Ascending aorta (tissue), 2 donors: ENCODE measurements around the gene LRCOL1. TPM values are rescaled to one million over a fixed set of nuclear protein-coding genes. Genes with fewer than 3 reads are reported as not detected.

Experiments used
- DNase-seq, 2 donors: peaks; one replicate each; pipeline ENCODE4 v3.0.0-alpha.2; 2019; ENCODE audit warnings: low spot score in 2 of 2
- H3K27ac ChIP-seq, 2 donors: fragments of 200-600 bp; sonication (generic); one replicate each; pipeline ENCODE4 v1.5.1; 2016 to 2017; ENCODE audit warnings: mild to moderate bottlenecking in 1 of 2
- H3K27me3 ChIP-seq: fragments of 200-600 bp; sonication (generic); one replicate; pipeline ENCODE4 v1.5.1; 2017
- H3K36me3 ChIP-seq, 2 donors: fragments of 200-600 bp; sonication (generic); one replicate each; pipeline ENCODE4 v1.5.1; 2016
- H3K4me1 ChIP-seq, 2 donors: fragments of 200-600 bp; sonication (generic); one replicate each; pipeline ENCODE4 v1.5.1; 2016 to 2017; ENCODE audit warnings: mild to moderate bottlenecking in 1 of 2
- H3K4me3 ChIP-seq, 2 donors: fragments of 200-600 bp; sonication (generic); one replicate each; pipeline ENCODE4 v1.5.1; 2016 to 2017; ENCODE audit warnings: mild to moderate bottlenecking in 1 of 2
- H3K9me3 ChIP-seq, 2 donors: fragments of 200-600 bp; sonication (generic); one replicate each; pipeline ENCODE4 v1.5.1; 2016
- intact Hi-C: fragments of 100-400 bp; cut with DNase I; formaldehyde crosslinking; loops from one replicate; pipeline ENCODE4 v1.15.1; 2023
- total RNA-seq: library from RNA; depleted of rRNA; stranded (reverse); fragments of >200 nt; gene quantifications from one replicate; pipeline ENCODE4 v1.1.0, GENCODE V29; 2016
- TF ChIP-seq, protein P1 (sequence below), 3 experiments: fragments of 200-600 bp in 2 of 3; fragments of 450-650 bp in 1 of 3; sonication (generic) in 2 of 3; IDR thresholded peaks; one replicate each; pipeline ENCODE4 v1.5.1; 2016 to 2019; ENCODE audit warnings: antibody characterized with exemption in 3 of 3, mild to moderate bottlenecking in 1 of 3, moderate library complexity in 1 of 3

Gene LRCOL1
- total RNA-seq, 1 donor from 2014 or later = not detected

DNA sequence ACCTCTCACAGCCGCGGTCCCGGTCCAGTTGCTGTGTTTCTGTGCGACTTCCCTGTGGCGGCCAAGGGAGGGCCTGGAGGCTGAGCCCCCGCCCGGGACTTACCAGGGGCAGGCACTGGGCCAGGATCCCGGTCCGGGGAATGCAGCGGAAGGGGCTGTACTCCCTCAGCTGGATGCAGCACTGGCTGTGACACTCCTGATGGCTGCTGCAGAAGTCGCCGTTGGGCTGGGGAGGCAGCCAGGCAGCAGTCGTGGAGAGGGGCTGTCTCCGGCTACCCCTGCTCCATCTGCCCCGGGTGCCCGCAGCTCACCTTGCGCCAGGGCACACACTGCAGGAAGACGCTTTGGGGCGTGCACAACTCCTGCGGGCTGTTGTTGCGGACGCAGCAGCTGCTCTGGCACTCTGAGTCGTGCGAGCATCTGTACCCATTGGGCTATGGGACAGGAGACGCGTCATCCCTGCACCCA, 6.2 kb downstream of the LRCOL1 start:
- H3K4me3 ChIP-seq = peak overlapping the region in 1 of 2 donors; percentile 12
- DNase-seq = no peak
- H3K36me3 ChIP-seq = no peaks in the 10 kb centered on the region
- no peak overlapping the region for H3K27ac ChIP-seq
- peaks cover 0 to 7% of the 10 kb centered on the region in 2 donors for H3K4me1 ChIP-seq
- no peaks in the 10 kb centered on the region for H3K27me3 ChIP-seq
- intact Hi-C loops = no loop called here
- H3K9me3 ChIP-seq = no peaks in the 10 kb centered on the region
- TF ChIP-seq, protein P1, sequence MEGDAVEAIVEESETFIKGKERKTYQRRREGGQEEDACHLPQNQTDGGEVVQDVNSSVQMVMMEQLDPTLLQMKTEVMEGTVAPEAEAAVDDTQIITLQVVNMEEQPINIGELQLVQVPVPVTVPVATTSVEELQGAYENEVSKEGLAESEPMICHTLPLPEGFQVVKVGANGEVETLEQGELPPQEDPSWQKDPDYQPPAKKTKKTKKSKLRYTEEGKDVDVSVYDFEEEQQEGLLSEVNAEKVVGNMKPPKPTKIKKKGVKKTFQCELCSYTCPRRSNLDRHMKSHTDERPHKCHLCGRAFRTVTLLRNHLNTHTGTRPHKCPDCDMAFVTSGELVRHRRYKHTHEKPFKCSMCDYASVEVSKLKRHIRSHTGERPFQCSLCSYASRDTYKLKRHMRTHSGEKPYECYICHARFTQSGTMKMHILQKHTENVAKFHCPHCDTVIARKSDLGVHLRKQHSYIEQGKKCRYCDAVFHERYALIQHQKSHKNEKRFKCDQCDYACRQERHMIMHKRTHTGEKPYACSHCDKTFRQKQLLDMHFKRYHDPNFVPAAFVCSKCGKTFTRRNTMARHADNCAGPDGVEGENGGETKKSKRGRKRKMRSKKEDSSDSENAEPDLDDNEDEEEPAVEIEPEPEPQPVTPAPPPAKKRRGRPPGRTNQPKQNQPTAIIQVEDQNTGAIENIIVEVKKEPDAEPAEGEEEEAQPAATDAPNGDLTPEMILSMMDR (IDR thresholded peaks at IDR 0.05) = no peak

DNA sequence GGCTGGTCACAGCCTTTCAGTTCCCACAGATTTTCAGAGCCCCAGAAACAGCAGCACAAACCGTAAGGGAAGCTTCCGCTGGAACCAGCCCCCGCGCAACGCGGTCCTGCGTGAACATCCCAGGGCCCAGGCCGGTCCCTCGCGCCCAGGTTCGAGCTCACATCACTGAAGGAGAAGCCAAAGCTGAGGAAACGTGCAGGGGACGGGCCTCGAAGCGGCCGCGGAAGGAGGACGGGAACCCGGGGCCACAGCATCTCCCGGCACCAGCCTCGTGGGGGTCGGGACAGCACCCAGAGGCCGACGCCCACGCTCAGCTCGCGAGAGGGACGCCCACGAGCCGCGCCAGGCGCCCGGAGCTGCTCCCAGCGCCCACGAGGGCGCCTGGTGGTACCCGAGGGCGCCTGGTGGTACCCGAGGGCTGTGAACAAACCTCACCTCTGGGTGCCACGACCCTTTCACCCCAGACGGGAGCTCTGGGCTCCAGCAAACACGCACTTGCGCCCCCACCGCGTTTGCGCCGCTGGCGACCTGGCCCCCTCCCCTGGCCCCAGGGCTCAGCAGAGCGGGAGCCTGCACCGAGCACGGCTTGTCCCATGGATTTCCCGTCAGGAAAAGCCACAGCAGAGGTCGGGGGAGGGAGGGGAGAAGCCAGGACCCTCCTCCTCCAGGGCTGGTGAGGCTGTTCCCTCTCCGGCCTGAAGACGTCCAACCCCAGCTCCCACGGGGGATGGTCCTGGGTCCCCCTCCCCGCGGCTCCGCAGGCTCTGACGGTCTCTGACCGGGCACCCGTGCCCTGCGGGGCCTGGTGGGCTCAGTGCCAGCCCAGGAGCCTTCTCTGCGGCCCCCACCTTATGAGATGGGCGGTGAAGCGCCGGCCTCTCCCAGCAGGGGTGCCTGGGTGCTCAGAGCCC, 6.9 kb downstream of the LRCOL1 start:
- DNase-seq = no peak
- peak overlapping the region in 1 of 2 donors; percentile 25 for H3K27ac ChIP-seq
- intact Hi-C loops = no loop called here

DNA sequence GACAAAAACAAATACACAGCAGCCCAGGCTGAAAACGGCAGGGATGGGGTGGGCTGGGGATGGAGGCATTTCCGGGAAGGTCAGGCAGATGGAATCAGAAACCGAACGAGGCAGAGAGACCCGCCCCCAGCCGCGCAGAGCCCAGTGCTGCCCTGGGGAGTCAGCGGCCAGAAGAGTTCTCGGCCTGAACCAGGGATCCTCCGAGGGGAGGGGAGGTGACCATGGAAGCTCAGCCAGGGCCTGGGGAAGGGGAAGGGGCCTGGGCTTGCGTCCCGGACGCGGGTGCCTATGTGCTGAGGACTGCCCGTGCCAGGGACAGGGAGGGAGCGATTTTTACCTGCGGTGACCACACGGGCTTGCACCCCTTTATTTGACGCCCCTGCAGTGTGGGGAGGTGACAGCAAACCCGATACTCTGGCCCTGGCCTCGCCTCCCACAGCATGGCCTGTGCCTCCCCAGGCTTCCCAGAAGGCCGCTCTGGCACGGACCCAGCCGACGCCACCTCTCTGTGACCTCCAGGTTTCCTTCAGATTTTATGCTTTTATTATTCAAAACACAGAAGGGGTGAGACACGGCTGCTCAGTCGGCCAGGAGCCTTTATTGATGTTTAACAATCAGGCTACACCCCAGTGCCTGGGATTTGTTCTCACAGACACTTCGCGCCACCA, 7.7 kb downstream of the LRCOL1 start:
- intact Hi-C loops = no loop called here
- H3K4me3 ChIP-seq = peak overlapping the region in 1 of 2 donors; percentile 12
- TF ChIP-seq, protein P1 (IDR thresholded peaks at IDR 0.05) = no peak
- no peak for DNase-seq
- no peaks in the 10 kb centered on the region for H3K9me3 ChIP-seq
- no peaks in the 10 kb centered on the region for H3K27me3 ChIP-seq
- H3K4me1 ChIP-seq = peaks cover 0 to 10% of the 10 kb centered on the region in 2 donors
- peak overlapping the region in 1 of 2 donors; percentile 25 for H3K27ac ChIP-seq
- no peaks in the 10 kb centered on the region for H3K36me3 ChIP-seq

More for the DNA sequence above, 6.9 kb downstream of the LRCOL1 start:
- H3K4me1 ChIP-seq = peaks cover 0 to 10% of the 10 kb centered on the region in 2 donors
- no peaks in the 10 kb centered on the region for H3K9me3 ChIP-seq
- TF ChIP-seq, protein P1 (IDR thresholded peaks at IDR 0.05) = no peak
- peak overlapping the region in 1 of 2 donors; percentile 12 for H3K4me3 ChIP-seq
- H3K36me3 ChIP-seq = no peaks in the 10 kb centered on the region
- H3K27me3 ChIP-seq = no peaks in the 10 kb centered on the region

DNA sequence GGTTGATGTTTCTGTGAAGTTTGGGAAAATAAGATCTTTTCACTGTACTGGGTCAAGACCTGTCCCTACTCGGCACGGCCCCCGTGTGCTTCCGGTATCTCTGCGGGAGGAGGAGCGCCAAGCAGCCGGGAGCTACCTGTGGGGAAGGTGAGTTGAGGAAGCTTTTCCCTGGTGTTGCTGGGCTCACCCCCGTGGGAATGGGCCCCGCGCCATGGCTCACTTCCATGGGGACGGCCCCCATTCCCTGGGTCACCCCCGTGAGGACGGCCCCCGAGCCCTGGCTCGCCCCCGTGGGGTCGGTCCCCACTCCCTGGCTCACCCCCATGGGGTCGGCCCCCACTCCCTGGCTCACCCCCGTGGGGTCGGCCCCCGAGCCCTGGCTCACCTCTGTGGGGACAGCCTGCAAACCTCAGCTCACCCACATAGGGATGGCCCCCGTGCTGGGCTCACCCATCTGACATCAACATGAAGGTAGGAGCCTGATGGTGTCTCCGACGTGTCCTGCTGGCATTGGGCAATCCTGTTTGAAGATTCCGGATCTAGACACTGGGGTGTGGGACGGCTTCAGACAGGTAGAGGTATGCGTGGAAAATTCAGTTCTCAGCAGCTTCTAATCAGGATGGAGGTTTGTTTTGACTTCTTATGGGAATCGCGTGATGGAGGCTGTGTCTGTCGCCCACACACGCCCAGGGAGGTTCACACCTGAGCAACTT, 9.1 kb downstream of the LRCOL1 start:
- Histone ChIP-seq H3K27me3 (no peaks in the 10 kb centered on the region), H3K4me1 (peaks cover 0 to 10% of the 10 kb centered on the region in 2 donors), H3K4me3 (peak overlapping the region; percentile 47 to 62), H3K27ac (no peak overlapping the region), H3K36me3 (no peaks in the 10 kb centered on the region), H3K9me3 (no peaks in the 10 kb centered on the region)
- TF ChIP-seq, protein P1 (IDR thresholded peaks at IDR 0.05) = no peak
- intact Hi-C loops = no loop called here
- DNase-seq = no peak
